NCI-H226 (cell line): ENCODE results near the gene CRELD2.

ENCODE experiments used
- DNase-seq: peaks from one replicate; pipeline ENCODE4 v3.0.0-alpha.2; 2015

Gene CRELD2

GRCh38 chr22:49971232-49972162 is 53.1 kb downstream of the CRELD2 start:
- DNase-seq, result peak; percentile 69

GRCh38 chr22:49972163-49973017 is 54.0 kb downstream of the CRELD2 start:
- no peak for DNase-seq

GRCh38 chr22:49973018-49973961 is 54.9 kb downstream of the CRELD2 start:
- no peak for DNase-seq

GRCh38 chr22:49975543-49976389 is 57.3 kb downstream of the CRELD2 start:
- DNase-seq, result no peak

- no peak for DNase-seq
Measured at GRCh38 chr22:49976439-49977175, 58.2 kb downstream of the CRELD2 start.
